Skeletal muscle cell (primary cell): Measurements from ENCODE around the gene MRPS22.

Source experiments
- DNase-seq: peaks from one replicate; pipeline ENCODE4 v3.0.0-alpha.2; 2010; ENCODE audit warnings: low read depth
- H3K4me3 ChIP-seq: 2 replicates; pipeline ENCODE4 v1.5.1; 2011; ENCODE audit warnings: low read depth, mild to moderate bottlenecking, control low read depth, low read length, moderate library complexity

The MRPS22 gene

DNA sequence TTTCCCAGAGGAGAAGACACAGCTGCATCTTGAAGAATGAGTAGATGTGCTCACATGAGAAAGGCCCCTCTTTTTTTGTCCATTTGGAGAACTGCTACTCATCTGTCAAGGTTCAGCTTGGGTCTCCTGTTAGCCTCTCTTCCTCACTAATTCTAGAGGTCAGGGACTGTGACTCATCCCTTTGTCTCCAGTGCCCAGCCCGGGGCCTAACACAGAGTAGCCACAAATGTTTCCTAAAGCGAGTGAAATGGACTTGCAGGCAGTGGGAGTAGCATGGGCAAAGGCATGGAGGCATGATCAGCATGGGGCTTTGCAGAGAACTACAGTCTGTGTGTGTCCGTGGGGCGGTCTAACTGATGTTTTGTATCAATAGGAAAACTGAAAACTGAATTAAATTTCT lies 33.9 kb upstream of the MRPS22 start:
- H3K4me3 ChIP-seq: no peak overlapping the region
- no peak for DNase-seq

DNA sequence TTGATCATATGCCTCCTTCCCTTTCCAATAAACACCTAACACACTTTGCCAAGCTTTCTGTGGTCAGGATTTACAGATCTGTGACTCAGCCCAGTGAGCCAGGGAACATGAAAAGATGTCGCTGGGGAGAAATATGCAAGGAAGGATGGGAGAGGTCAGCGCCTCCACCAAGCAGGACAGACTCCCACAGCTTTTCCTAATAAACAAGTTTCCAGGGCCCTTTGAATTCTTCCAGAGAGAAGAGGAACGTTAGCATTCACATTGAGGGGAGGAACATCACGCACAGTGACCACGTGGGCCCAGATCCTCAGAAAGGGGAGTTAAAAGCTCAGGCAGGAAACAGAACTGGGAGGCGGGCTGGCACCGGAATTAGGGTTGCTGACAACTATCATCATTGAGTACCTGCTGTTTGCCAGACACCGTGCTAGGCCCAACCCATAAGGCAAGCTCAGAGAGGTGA lies 33.3 kb upstream of the MRPS22 start:
- no peak overlapping the region for H3K4me3 ChIP-seq
- peak; percentile 86 for DNase-seq

DNA sequence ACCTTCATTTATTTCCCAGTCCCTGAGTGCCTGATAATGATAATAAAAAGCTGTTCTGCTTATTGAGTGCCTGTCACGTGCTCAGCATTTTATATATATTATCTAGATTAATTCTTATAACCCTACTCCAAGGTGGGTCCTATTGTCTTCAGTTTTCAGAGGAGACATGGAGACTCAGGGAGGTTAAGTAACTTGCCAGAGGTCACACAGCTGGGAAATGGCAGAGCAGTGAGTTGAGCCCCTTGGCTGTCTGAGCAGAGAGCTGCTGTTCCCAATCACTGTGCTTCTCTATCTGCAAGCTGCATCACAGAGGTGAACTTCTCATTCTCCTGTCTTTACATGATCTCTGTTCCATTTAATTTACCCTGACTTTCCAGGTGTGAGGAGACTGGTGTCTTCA lies 32.3 kb upstream of the MRPS22 start:
- H3K4me3 ChIP-seq: no peak overlapping the region
- no peak for DNase-seq

DNA sequence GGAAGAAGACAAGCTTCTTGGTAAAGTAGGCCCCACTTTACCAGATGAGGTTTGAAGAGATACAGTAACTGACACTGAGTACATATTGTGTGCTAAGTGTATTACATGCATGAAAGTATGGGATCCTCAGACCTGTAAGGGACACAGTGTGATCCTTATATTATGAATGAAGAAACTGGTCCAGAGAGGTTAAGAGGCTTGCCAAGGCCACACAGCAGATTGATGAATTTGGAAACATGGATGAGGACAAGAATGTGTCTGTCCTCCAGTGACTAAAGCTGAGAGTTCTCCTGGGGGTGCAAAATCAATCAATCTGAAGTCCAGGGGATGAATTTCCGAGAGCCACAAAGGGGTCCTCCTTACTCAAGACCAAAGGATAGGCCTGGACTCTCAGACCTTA lies 31.4 kb upstream of the MRPS22 start:
- H3K4me3 ChIP-seq: no peak overlapping the region
- DNase-seq: no peak

DNA sequence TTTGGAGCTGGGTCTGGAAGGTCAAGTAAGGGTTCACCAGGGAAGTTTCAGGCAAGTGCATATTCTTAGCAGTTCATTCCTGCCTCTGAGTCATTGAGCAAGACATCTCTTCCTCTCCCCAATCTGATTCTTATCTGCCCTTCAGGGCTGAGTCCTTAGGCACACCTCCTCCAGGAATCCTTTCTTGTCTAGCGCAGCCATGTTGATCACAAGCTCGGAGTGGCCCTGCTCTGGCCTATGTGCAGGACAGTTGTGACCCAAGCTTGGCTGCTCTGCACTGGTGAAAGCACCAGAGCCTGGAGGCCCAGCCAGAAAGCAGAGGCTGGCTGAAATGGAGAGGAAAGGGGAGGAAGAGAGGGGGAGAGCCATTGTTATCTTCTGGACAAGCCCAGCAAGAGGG lies 30.9 kb upstream of the MRPS22 start:
- H3K4me3 ChIP-seq: no peak overlapping the region
- DNase-seq: no peak

DNA sequence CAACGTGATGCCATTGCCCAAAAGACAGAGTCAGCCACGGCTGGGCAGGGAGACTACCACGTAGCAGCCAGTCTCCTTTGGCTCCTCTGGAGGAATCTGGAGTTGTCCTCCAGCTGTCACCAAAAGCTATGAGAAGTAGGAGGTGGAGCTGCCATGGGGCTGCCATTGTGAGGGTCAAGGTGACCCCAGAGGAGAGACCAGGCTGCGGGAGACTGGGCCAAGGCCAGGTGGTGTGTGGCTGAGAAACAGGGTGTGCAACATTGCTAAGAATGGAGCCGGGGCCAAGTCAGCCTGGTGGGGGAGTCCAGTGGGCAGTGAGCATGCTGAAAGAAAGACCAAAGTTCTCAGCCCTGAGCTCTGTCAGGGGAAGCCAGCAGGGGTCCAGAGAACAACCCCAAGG lies 29.9 kb upstream of the MRPS22 start:
- H3K4me3 ChIP-seq: no peak overlapping the region
- DNase-seq: no peak

DNA sequence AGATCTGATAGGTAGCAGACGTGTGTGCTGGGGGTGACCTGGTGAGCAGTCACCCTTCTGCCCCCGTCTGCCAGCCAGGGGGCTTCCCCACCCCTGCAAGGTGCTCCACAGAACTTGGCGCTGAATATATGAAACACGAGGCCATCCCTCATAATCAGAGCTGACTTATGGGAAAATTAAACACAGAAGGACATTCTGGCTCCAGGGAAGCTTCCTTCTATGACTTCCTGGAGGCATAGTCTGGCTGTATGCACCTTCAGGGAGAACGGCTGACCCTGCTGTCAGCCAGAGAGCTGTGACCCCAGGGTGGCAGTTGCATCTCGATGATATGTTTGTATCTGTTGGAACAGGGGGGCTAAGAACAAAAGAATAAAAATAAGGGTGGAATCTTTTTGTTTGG lies 26.6 kb upstream of the MRPS22 start:
- H3K4me3 ChIP-seq: no peak overlapping the region
- no peak for DNase-seq

DNA sequence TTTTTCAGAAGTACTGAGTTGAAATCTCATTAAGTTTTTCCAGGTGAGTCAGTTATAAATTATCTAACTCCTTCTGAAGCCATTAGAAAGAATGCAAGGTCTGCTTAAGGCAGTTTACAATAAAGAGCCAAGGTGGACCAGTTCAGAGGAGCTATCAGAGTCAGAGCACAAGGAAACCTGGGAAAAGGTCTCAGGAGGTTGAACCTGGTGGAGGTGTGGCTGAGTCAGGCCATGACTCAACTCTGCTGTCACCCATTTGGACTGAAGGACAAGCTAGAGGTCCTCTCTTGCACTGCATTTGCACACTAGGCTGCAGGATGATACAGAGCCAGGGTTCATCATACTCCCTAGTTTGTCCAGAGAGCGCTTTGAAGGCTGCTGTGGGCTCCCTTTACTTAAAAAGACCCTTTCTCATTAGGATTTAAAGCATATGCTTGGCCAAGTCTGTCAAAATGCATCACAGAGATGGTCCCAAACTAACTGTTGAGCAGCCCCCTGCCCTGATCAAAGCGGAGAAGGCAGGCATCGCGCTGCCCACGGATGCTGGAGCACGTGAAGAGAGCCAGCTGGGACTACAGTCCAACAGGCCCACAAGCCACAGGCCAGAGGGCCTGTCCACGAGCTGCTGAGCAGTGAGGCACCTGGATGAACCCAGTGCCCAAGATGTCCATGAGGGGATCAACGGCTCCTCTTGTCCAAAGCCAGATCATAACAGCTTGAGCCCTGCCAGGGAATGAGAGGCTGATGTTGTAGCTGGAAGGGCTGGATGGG lies 26.0 kb upstream of the MRPS22 start:
- no peak for DNase-seq

DNA sequence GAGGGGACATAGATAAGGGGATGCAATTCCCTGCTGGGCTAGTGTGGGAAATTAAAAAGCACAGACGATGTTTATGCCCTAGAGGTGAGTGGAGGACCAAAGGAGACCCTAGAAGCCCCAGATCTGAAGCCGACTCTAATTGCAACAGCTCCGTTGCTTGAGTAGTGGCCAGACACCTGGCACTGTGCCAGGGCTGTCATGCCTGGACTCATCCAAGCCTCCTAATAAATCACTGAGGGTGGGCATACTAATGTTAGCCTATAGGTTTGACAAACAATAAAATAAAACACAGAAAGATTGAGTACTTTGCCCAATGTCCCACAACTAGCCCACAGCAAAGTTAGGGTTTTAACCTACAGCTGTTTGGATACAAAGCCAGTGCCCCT lies 25.4 kb upstream of the MRPS22 start:
- H3K4me3 ChIP-seq: no peak overlapping the region
- no peak for DNase-seq

More for the DNA sequence above, 26.0 kb upstream of the MRPS22 start:
- no peak overlapping the region for H3K4me3 ChIP-seq

DNA sequence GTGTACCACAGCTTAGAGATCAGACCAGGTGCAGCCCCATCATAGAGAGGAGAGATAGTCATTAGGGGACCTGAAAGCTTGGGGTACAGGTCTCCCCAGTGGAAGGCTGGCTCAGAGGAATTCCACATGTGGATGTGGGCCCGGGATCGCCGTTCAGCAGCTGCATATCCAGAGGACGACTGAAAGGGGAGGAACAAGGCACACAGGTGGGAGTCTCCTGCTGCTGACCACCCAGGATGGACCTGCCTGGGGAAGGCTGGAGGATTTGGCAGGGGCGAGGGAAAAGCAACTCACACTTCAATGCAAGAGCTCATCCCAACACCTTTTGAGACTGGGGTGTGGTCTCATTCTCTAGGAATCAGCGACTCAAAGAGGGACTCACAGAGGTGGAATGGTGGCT lies 25.0 kb upstream of the MRPS22 start:
- H3K4me3 ChIP-seq: no peak overlapping the region
- DNase-seq: no peak

DNA sequence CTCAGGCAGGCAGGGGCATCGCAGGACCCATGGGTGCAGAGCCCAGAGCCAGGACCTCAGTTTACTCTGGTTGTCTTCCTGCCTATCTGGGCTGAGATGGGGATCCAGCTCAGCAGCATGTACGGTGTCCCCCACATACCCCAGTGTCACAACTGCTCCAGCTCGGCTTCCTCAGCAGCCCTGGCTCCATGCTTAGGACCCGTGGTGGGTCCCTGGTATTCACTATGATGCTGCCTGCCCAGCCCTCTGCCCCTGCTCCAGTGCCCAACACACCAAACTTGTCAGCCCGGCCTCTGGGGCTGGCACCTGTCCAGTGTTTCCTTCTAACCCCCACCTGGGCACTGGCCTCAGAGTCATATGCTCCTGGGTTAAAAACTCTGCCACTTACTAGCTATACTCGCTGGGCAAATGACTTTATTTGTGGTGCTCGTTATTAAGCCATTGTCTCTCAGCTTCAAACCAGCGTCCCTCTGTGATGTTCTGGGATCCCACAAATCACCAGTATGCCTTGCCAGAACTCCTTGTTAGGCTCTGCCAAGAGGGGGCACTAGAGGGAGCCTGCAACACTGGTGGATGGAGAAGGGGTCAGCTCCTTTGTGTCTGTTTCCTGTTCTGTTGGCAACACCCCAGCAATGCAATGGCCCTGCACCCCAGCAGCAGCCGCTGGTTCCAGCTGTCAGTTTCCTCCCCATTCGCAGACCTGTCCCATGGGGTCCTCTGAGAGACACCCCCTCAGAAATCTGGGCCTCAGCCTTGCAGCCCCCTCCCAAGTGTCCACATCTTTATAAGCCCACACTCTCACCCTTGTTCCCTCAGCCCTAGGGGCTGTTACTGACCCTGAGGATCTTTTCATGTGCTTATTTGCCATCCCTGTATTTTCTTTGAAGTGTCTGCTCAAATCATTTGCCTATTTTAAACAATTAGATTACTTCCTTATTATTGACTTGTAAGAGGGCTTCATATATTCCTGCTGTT lies 24.1 kb upstream of the MRPS22 start:
- DNase-seq: no peak
- no peak overlapping the region for H3K4me3 ChIP-seq

DNA sequence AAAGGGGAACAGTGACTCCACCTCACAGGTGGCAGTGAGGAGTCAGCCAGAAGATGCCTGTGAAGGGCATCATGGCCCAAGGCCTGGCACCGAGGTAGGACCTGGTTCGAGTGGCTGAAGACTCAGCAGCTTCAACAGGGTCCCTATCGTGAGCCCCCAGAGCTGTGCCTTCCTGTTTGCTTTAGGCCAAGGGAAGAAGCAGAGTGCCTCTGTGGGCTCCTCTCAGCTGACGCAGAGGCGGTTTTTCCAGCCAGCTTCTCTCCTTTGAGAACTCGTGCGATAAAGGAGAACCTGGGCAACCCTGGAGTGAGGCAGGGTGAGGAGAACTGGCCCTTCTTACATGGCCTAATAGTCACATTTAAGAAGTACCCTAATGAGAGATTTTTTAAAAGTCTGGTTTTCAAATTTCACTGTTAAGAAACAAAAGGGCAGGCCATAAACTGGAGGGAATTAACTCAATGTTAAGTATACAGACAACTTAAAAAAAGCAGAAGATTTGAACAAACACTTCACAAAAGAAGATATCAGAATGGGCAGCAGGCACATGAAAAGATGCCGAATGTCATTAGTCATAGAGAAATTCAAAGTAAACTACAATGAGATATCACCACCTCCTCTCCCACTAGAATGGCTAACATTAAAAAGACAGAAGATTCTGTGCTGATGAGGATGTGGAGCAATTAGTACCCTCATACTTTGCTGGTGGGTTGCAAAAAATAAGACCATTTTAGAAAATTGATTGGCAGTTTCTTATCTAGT lies 23.1 kb upstream of the MRPS22 start:
- no peak overlapping the region for H3K4me3 ChIP-seq
- no peak for DNase-seq

DNA sequence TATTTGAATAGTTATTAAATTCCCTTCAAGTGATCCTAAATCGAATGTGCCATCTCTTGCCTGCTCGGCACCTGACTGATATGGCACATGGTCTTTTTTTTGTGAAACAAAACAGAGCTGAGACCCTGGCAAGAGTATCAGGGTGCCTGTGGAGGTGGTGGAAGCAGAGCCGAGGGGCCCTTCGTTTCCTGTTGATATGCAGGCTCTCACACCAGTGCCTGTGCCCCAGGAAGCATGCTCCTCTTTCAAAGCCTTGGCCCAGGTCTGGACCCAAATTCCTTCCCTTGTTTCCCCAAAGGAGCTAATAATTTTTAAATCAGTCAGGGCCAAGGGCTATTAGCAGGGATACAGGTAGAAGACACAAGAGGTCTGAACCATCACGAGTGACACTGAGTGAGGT lies 21.5 kb upstream of the MRPS22 start:
- DNase-seq: no peak
- H3K4me3 ChIP-seq: no peak overlapping the region

DNA sequence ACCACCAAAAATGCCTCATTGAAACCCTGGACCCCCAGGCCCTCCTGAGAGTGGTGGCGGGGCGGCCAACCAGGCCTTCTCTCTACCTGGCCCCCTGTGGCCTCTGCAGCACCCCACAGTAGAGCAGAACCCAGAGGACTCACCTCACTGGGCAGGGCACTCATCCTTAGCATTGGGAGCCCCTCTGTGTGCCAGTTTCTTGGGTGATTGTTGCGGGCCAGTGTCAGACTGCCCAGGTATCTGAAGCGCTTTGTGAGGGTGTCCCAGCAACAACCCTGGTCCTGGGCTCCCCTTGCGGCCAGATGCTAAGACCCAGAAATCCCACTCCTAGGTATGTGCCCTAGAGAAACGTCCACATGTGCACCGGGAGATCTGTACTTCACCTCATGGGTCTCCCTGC lies 20.7 kb upstream of the MRPS22 start:
- H3K4me3 ChIP-seq: no peak overlapping the region
- no peak for DNase-seq

DNA sequence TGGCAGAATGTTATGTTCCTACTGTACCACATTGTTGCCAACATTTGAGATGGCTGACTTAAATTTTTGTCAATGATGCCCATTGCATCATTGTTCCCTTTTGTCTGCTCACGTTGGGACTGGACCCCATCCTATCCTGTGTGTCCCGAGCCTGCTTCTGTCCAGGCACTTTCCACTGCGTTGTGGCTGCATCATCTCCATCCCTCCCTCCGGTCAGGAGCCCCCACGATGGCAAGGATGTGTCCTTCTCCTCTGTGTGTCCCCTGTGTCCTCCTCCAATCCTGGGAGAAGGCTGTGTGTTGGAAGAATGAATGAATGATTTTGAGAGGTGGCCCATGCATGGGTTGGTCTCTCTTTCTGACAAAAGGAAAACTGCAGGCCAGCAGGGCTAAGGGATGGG lies 19.4 kb upstream of the MRPS22 start:
- H3K4me3 ChIP-seq: no peak overlapping the region
- DNase-seq: no peak

DNA sequence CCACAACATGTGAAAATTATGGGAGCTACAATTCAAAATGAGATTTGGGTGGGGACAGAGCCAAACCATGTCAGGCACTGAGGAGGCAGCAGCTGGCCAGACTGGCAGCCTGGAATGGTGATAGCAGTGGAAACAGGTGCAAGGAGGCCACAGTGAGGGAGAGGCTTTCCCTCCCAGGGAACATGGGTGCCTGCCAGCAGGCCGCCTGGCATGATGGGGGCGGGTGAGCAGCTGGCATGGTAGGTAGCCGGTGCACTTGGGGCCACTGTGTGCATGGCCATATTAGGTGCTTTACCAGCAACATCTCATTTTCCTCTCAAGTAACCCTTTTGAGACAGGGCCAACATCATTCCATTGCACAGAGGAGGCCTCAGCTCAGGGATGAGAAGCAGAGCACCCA lies 18.3 kb upstream of the MRPS22 start:
- H3K4me3 ChIP-seq: no peak overlapping the region
- peak; percentile 21 for DNase-seq

DNA sequence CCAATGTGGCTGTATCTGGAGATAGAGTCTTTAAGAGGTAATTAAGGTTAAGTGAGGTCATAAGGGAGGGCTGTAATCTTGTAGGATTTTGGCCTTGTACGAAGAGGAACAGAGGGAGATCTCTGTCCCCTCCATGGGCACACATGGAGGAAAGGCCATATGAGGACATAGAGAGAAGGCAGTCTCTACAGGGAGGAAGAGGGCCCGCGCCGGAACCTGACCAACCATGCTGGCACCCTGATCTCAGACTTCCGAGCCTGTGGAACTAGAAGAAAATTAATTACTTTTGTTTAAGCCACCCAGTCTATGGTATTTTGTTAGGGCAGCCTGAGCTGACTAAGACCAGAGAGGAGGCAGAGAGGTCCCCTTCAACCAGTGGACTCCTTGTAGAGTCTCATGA lies 17.7 kb upstream of the MRPS22 start:
- no peak overlapping the region for H3K4me3 ChIP-seq
- DNase-seq: no peak

DNA sequence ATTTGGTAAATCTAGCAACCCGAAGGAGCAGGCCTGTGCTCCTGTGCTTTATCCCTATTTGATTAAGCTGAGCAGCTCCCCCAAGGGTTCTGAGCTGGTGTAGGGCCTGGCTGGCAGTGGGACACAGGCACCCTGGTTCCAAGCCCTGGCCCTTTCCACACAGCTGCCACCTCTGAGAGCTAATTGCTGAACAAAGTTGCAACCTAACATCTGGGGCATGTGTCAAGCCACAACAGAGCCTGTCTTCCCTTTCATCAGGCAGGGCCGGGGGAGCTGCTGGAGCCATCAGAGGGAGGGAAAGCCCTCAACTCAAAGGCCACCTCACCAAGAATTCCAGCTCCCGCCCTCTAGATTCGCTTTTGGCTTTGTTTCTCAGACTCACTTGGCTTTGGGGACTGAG lies 17.1 kb upstream of the MRPS22 start:
- no peak for DNase-seq
- no peak overlapping the region for H3K4me3 ChIP-seq

DNA sequence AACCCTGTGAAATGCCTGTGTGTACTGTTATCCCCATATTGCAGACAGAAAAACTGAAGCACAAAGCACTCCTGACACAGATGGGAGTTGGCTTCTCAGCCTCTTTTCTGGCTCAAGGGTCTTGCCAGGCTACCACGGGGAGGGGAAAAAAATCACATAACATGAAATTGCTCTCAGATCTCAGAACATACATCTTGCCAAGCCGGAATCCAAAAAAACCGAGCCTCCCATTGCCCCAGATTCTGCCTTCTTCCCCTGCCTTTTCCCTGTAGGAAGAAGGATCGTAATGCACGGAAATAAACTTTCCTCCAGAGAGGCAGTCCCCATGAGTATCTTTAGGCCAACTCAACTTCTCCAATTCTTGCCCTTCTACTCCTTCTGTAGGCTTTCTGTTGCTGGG lies 16.6 kb upstream of the MRPS22 start:
- H3K4me3 ChIP-seq: no peak overlapping the region
- no peak for DNase-seq

DNA sequence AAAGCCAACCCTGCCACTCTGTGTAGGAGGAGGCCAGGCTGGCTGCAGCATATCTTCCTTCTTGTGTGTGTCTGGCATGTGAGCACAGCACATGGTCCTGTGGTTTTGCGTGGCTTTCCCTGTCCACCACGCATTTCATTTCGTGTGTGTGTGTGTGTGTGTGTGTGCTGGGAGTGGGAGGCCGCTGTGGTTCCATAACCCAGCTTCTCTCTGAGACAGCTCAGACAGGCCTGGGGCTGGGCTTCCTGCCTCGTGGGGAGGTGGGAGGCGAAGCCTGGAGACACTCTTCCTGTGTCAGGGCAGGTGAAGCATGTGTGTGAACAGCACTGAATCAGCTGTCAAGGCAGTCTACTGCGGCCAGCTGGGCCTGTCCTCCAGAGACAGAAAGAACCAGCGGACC lies 16.0 kb upstream of the MRPS22 start:
- no peak for DNase-seq
- H3K4me3 ChIP-seq: no peak overlapping the region
